KG1 (cell line): Measurements from ENCODE around the gene AHRR.

ENCODE experiments used
- DNase-seq: peaks from one replicate; lab custom pipeline; 2025; lab: John Stamatoyannopoulos, UW

AHRR gene

GRCh38 chr5:321726-322251 lies 275 bp downstream of the AHRR start:
- no peak for DNase-seq

DNA sequence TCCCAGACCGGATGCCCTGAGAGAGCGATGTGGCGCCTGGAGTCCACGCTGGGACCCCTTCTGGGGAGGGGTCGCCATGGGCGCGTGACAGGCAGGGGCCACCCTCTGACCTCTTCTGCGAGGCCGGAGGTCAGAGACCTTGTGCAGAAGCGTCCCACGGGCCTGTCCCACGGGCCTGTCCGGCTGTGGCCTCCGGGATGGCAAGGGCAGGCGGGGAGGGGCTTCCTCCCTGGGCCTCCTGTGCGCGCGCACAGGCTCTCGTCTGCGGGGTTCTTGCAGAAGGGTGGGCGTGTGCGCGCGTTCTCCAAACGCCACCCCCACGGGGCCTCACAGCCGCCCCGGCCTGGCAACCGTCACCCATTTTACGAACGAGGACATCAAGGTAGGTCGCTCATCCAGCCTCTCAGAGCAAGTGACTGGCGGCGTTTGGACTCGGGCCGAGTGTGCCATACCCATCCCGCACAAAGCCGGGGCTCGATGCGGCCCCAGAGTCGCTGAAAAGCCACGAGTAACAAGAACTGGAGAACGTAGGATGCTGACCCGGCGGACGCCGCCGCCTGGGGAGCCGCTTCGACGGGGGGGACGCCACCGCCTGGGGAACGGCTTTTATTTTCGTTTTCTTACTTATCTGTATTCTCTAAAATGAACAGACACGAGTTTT lies 897 bp downstream of the AHRR start:
- no peak for DNase-seq

- DNase-seq, result no peak
Observed at GRCh38 chr5:322942-323879, 1.7 kb downstream of the AHRR start.

DNA sequence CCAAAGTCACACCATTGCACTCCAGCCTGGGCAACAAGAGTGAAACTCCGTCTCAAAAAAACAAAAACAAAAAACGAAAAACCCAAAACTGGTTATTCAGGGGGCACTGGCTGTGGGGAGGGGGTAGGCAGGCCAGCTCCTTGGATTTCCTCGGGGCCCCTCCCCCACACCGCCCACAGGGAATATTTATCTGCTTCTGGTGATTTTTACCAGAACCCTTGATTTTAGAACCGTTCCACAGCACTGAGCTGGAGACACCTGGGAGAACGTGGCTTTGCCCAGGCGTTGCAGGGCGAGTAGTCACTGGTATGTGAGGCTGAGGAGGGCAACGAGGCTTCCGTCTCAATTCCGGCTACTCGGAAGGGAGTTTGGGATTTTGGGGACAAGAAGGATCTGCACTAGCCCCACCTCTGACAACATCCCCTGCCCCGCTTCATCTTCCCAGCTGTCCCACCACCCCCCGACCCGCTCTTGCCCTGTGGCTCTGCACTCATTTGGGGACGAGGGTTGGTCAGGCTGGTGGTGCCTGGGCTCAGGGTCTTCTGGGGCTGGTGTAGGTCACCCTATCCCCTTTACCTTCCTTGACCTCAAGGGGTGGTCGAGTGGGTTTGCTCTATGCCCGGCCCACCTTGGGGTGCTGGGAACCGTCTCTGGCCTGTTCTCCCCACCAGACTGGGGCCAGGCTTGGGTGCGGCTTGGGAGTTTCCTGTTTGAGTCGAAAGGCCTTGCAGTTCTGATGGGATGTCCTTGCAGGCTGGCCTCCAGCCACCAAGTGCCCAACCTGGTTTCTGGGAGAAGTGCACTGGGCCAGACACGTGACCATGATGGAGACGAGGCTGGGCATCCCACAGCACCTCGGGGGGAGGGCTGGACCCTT lies 3.5 kb downstream of the AHRR start:
- no peak for DNase-seq

DNA sequence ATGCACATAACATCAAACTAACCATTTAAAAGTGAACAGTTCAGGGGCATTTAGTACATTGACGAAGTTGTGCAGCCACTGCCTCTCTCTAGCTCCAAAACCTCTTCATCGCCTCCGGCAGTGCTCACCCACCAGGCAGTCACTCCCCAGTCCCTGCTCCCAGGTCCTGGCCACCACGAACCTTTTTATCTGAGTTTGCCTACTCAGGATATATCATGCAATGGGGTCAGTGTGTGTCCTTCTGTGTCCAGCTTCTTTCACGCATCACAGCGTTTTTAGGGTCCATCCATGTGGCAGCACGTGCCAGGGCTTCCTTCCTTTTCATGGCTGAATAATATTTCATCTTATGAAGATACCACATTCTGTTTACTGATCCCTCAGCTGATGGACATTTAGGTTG lies 4.6 kb downstream of the AHRR start:
- no peak for DNase-seq

DNA sequence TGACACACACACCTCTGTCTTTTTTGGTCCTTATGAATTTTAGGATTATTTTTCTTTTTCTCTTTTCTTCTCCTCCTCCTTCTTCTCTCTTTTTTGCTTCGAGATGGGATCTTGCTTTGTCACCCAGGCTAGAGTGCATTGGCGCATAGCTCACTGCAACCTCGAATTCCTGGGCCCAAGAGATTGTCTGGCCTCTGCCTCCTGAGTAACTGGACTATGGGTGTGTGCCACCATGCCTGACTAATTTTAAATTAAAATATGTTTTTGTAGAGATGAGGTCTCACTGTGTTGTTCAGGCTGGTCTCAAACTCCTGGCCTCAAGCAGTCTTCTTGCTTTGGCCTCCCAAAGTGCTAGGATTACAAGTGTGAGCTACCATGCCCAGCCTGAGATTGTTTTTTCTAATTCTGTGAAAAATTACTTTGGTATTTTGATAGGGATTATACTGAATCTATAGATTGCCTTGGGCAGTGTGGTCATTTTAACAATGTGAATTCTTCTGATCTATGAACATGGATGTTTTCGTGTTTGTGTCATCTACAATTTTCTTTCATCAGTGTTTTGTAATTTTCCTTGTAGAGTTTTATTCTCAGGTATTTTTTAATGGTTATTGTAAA lies 7.7 kb downstream of the AHRR start:
- DNase-seq, result no peak

DNA sequence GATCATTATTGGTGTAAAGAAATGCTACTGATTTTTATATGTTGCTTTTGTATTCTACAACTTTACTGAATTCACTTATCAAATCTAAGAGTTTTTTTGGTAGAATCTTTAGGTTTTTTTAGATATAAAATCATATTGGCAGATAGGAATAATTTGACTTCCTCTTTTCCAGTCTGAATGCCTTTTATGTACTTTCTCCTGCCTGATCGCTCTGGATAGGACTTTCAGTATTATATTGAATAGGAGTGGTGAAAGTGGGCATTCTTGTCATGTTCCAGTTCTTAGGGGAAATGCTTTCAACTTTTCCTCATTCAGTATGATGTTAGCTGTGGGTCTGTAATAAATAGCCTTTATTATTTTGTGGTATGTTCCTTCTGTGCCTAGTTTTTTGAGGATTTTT lies 8.3 kb downstream of the AHRR start:
- no peak for DNase-seq

DNA sequence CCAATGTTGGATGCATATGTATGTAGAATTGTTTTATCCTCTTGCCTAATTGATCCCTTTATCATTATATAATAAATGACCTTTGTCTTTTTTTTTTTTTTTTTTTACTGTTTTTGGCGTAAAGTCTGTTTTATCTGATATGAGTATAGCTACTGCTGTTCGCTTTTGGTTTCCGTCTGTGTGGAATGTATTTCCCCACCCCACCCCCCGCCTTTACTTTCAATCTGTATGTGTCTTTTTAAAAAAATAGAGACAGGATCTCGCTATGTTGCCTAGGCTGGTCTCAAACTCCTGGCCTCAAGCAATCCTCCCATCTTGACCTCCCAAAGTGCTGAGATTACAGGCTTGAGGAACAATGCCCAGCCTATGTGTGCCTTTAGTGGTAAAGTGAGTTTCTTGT lies 11.3 kb downstream of the AHRR start:
- no peak for DNase-seq

- no peak for DNase-seq
Observed at GRCh38 chr5:333945-334344, 12.4 kb downstream of the AHRR start.

DNA sequence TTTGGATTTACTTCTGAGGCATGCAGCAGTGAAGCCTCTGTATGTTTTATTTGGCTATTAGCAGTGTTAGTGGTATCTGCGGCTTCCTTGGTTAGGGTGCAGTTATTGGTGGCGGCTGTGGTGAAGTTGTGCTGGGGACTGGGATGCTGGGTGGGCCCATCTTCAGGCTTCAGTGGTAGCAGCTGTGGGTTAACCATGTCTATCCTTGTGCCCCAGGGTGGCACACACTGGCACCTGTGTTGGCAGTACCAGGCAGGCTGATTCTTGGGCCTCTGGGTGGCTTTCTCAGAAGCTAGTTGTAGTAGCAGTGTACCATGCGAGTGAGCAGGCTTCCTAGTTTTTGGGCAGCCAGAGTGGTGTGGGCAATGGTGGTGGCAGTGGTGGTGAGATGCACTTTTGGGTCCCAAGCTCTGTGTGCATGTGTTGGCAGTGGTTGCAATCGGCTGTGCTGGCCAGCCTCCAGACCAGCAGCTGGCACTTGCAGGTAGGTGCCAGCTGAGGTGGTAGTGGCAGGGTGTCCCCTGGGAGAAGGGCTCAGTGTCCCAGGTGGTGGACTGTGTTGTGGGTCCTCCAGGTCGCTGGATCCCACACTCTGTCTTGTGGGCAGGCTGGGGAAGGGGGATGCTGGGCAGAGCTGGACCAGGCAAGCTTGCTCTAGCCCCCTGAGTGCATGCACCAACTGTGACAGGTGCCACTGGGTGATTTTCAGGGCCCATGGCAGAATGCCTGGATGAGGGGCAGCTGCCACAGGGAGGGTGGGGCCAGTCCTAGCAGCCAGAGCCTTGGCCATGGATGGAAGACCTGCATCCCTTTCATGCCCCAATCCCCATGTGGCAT lies 13.6 kb downstream of the AHRR start:
- no peak for DNase-seq

- DNase-seq, result no peak
Observed at GRCh38 chr5:335740-336038, 14.2 kb downstream of the AHRR start.

DNA sequence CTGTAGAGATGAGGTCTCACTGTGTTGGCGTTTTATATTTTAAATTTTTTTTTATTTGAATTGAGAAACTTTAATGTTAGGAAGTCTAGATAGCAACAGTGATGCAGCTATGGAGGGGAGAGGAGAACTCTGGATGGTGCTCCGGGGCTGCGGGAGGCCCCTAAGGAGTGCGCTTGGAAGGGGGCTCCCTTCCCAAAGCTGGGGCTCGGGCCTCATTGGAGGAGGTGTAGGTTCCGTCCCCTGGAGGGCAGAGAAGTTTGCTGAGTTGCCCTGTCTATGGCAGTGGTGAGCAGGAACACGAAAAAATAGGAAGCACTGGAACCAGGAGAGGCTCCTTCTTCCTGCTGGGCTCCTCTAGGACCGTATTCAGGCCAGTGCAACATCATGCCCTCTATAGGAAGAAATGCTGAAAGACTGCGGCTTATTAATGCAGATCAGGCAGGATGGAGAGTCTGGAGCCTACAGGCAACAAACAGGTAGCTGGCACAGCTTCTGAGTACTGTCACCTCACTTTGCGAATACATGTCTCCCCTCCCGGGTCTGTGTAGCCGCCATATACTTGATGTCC lies 16.1 kb downstream of the AHRR start:
- DNase-seq, result no peak

- no peak for DNase-seq
Observed at GRCh38 chr5:342501-343460, 21.3 kb downstream of the AHRR start.

DNA sequence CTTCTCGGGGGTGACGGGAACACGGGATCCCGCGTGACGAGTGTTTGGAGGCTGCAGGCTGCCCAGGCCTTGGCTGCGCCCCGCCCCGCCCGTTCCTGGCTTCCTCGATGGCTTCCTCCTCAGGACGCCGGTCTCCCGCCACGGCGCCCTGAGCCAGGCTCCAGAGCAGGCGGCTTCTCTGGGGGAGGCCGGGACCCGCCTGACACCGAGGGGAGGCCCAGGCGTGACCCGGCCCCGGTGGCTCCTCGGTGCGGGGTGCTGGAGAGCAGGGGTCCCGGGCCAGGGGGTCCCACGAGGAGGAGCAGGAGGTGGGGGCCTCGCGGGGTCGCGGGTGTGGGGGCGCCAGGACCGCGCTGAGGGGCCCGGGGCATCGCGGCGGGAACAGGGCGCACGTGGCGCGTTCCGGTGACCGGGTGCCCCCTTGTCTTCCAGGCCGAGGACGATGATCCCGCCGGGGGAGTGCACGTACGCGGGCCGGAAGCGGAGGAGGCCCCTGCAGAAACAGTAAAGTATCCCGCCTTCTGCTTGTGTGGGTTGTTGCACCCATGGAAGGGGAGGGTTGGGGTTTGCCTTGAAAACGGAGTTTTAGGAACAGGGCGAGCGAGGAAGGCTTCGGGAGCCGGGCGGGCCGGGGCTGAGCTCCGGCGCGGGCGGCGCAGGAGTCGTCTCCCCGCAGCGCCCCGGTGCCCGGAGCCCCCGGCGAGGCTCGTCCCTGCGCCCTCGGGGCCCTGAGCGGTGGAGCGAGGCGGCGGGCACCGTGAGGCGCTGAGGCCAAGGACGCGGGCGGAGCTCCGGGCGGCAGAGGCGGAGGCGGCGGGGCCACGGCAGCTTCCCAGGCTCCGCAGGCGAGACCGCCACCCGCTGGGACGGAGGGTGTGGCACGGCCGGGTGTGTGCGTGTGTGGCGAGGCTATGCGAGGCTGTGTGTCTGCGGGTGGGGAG lies 22.2 kb downstream of the AHRR start:
- DNase-seq, result no peak

- no peak for DNase-seq
Observed at GRCh38 chr5:344668-345067, 23.2 kb downstream of the AHRR start.

- DNase-seq, result no peak
Observed at GRCh38 chr5:345404-346195, 24.1 kb downstream of the AHRR start.

DNA sequence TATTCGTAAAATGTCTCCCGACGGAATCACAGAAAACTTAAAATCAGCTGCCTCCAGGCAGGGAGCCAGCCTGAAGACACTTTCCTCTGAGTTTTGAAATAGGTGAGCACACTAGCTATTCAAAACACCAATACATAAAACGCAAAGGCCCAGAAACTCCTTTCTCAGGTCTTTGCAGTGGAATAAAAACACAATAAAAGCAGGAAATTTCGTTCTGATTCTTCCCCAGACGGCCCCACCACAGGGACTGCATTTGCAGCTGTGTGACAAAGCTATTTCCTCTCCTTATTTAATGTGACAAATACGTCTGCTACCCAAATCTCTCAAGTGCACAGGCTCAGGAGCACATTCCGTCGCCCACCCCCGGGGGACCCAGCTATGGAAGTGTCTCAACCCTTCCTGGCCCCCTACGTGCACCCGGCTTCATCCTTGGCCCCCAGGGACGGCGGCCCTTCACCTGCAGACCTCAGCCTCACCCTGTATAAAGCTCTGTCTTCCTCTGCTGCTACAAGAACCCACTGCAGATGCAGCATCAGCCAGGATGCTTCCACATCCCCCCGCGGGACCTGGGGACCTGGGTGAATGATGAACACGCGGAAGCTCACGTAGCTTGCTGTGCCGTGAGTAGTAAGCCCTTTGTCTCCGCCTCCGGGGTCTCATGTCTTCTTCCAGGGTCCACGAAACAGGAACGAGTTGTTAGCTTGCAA lies 24.9 kb downstream of the AHRR start:
- DNase-seq, result no peak
